Transverse colon (tissue), 4 donors: Measurements from ENCODE around the gene RPL26. TPM values are rescaled to one million over a fixed set of nuclear protein-coding genes. Genes with fewer than 3 reads are reported as not detected.

ENCODE experiments used
- DNase-seq: peaks from one replicate; pipeline ENCODE4 v3.0.0-alpha.2; 2019
- H3K27ac ChIP-seq, 4 donors: fragments of 200-600 bp; sonication (generic); 2 replicates each; pipeline ENCODE4 v1.5.1; 2016 to 2018; ENCODE audit warnings: inconsistent platforms in 4 of 4
- H3K27me3 ChIP-seq: fragments of 200-600 bp; sonication (generic); 2 replicates; pipeline ENCODE4 v1.5.1; 2017; ENCODE audit warnings: inconsistent platforms
- H3K36me3 ChIP-seq, 4 donors: fragments of 200-600 bp; sonication (generic); 2 replicates each; pipeline ENCODE4 v1.5.1; 2017 to 2019; ENCODE audit warnings: inconsistent platforms in 4 of 4
- H3K4me1 ChIP-seq, 4 donors: fragments of 200-600 bp; sonication (generic); 2 replicates each; pipeline ENCODE4 v1.5.1; 2017 to 2020; ENCODE audit warnings: inconsistent platforms in 4 of 4
- H3K4me3 ChIP-seq, 4 donors: fragments of 200-600 bp; sonication (generic); 1 replicate in 1 of 4; 2 replicates in 3 of 4; pipeline versions ENCODE4 v1.5.1 to v1.6.1; 2017 to 2019; ENCODE audit warnings: inconsistent platforms in 4 of 4
- H3K9me3 ChIP-seq, 2 donors: fragments of 200-600 bp; sonication (generic); 2 replicates each; pipeline ENCODE4 v1.5.1; 2017 to 2019; ENCODE audit warnings: inconsistent platforms in 2 of 2
- EP300 ChIP-seq: sonication (generic); formaldehyde crosslinking; IDR thresholded peaks from one replicate; pipeline ENCODE4 v1.6.1; 2017; ENCODE audit warnings: antibody characterized with exemption, low read depth
- POLR2A ChIP-seq: fragments of 450-650 bp; IDR thresholded peaks from one replicate; pipeline ENCODE4 v1.6.1; 2016; ENCODE audit warnings: antibody characterized with exemption, mild to moderate bottlenecking, moderate library complexity
- POLR2AphosphoS5 ChIP-seq, 3 donors: sonication (generic); formaldehyde crosslinking; IDR thresholded peaks; one replicate each; pipeline ENCODE4 v1.6.1; 2016; ENCODE audit warnings: antibody characterized with exemption in 3 of 3
- WGBS, 2 donors: methylation state at CpG; one replicate each; pipeline ENCODE4 v1.1.5; 2018; ENCODE audit warnings: low coverage in 1 of 2; 5-methylcytosine and 5-hydroxymethylcytosine counted together
- in situ Hi-C, 4 donors: fragments of 200-750 bp; cut with MboI; loops; one replicate each; pipeline versions ENCODE4 v1.15.0 to v1.15.1; 2017; ENCODE audit warnings: low sequenced_read_pairs in 3 of 4, low pct_ligation_motif_present in 1 of 4, low pct_unique_long_range_greater_than_20kb in 1 of 4
- intact Hi-C: fragments of 100-400 bp; cut with DNase I; formaldehyde crosslinking; loops from one replicate; pipeline ENCODE4 v1.15.1; 2023; ENCODE audit warnings: low total_unique reads
- total RNA-seq, 4 donors: library from RNA; depleted of rRNA; stranded (reverse); fragments of >200 nt; gene quantifications; one replicate each; pipeline ENCODE4 v1.1.0, GENCODE V29; 2016
- TF ChIP-seq, protein P1 (sequence below), 5 experiments: fragments of 200-600 bp in 3 of 5; fragments of 450-650 bp in 2 of 5; sonication (generic) in 3 of 5; IDR thresholded peaks; 1 replicate in 2 of 5; 2 replicates in 3 of 5; pipeline ENCODE4 v1.5.1; 2016 to 2017; ENCODE audit warnings: antibody characterized with exemption in 5 of 5, inconsistent platforms in 3 of 5, mild to moderate bottlenecking in 2 of 5, moderate library complexity in 1 of 5

RPL26 gene
- total RNA-seq, 4 donors from 2014 or later = 714 to 2,921 (median 2,064) TPM

GRCh38 chr17:8392274-8392673 lies 9.3 kb upstream of the RPL26 start:
- Histone ChIP-seq H3K36me3 (no peaks in the 10 kb centered on the region), H3K4me3 (no peak overlapping the region), H3K27ac (no peak overlapping the region), H3K27me3 (peaks cover 27% of the 10 kb centered on the region), H3K9me3 (no peaks in the 10 kb centered on the region), H3K4me1 (peaks cover 0 to 6% (median 5%) of the 10 kb centered on the region in 4 donors)
- WGBS, 2 donors = 77% methylated on average over 9 of the region's 18 CpGs; no CpG with 5 or more reads in 1 of the 2 donors
- DNase-seq = no peak
- in situ Hi-C loops = no loop called here
- intact Hi-C loops = no loop called here
- TF ChIP-seq POLR2AphosphoS5 (IDR thresholded peaks at IDR 0.05) = no peak
- no peak for TF ChIP-seq EP300
- TF ChIP-seq, protein P1, sequence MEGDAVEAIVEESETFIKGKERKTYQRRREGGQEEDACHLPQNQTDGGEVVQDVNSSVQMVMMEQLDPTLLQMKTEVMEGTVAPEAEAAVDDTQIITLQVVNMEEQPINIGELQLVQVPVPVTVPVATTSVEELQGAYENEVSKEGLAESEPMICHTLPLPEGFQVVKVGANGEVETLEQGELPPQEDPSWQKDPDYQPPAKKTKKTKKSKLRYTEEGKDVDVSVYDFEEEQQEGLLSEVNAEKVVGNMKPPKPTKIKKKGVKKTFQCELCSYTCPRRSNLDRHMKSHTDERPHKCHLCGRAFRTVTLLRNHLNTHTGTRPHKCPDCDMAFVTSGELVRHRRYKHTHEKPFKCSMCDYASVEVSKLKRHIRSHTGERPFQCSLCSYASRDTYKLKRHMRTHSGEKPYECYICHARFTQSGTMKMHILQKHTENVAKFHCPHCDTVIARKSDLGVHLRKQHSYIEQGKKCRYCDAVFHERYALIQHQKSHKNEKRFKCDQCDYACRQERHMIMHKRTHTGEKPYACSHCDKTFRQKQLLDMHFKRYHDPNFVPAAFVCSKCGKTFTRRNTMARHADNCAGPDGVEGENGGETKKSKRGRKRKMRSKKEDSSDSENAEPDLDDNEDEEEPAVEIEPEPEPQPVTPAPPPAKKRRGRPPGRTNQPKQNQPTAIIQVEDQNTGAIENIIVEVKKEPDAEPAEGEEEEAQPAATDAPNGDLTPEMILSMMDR (IDR thresholded peaks at IDR 0.05) = no peak
- no peak for TF ChIP-seq POLR2A

- intact Hi-C loops (no loop called here), in situ Hi-C loops (no loop called here)
- Histone ChIP-seq H3K27ac (no peak overlapping the region), H3K36me3 (no peaks in the 10 kb centered on the region), H3K4me1 (peaks cover 0 to 6% (median 5%) of the 10 kb centered on the region in 4 donors), H3K27me3 (peaks cover 21% of the 10 kb centered on the region), H3K9me3 (no peaks in the 10 kb centered on the region), H3K4me3 (no peak overlapping the region)
- DNase-seq = no peak
- 42% methylated on average over 9 of the region's 9 CpGs; no CpG with 5 or more reads in 1 of the 2 donors for WGBS, 2 donors
- TF ChIP-seq POLR2AphosphoS5 (IDR thresholded peaks at IDR 0.05) (no peak), POLR2A (no peak), EP300 (no peak)
- TF ChIP-seq, protein P1 (IDR thresholded peaks at IDR 0.05) = no peak
These were observed 8.7 kb upstream of the RPL26 start for GRCh38 chr17:8391711-8392110.

DNA sequence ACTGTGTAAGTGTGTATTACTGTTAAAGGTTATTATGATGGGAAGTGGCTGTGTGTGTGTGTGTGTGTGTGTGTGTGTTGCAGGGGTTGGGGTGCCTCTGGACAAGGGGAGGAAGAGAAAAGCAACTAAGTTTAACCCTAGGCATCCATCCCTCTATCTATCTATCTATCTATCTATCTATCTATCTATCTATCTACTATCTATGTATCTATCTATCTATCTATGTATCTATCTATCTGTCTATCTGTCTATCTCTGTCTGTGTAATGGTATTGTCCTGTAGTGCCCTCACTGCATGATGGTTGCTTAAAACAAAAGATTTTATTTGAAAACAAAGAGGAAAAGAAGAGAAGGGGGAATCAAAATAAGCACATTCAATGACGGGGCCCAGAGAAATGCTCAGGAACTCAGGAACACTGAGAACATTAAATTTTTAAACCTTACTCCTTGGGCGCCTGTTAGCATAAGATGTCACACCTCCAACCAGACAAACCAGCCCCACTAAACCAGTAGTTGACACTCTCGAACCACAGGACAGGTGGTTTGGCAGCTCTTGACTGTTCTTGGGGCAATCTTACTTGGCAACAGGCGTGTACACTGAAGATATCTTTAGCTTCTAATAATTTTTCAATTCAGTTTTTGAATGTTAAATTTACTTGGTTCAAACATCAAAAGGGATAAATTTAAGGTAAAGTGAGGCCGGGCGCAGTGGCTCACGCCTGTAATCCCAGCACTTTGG lies 5.1 kb upstream of the RPL26 start:
- Histone ChIP-seq H3K9me3 (no peaks in the 10 kb centered on the region), H3K27me3 (no peaks in the 10 kb centered on the region), H3K27ac (no peak overlapping the region), H3K4me3 (no peak overlapping the region), H3K4me1 (peaks cover 5 to 17% (median 11%) of the 10 kb centered on the region in 4 donors), H3K36me3 (no peaks in the 10 kb centered on the region)
- no peak for TF ChIP-seq EP300
- TF ChIP-seq POLR2A = no peak
- TF ChIP-seq, protein P1 (IDR thresholded peaks at IDR 0.05) = no peak
- TF ChIP-seq POLR2AphosphoS5 (IDR thresholded peaks at IDR 0.05) = no peak
- in situ Hi-C loops (no loop called here), intact Hi-C loops (no loop called here)
- WGBS, 2 donors = 71 to 81% methylated on average over 7 of the region's 7 CpGs
- no peak for DNase-seq

DNA sequence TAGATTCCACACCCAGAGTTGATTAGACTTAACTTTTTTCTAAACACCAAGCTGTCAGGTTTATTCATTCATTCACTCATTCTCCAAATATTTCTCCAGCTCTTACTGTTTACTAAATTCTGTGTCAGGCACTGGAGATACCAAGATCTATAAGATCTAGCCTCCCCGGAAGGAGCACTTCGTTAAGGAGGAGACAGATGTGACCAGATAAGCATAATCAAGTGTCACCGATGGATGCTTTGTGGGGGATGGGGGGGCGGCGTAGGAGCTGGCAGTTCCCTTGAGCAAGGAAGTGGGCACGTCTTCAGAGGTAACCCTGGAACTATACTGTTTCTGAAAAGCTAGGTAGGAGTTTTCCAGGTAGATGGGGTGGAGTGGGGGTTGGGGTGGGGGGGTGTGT lies 3.8 kb upstream of the RPL26 start:
- Histone ChIP-seq H3K36me3 (no peaks in the 10 kb centered on the region), H3K4me1 (peaks cover 5 to 23% (median 16%) of the 10 kb centered on the region in 4 donors), H3K27ac (no peak overlapping the region), H3K27me3 (no peaks in the 10 kb centered on the region), H3K9me3 (no peaks in the 10 kb centered on the region), H3K4me3 (no peak overlapping the region)
- in situ Hi-C loops = no loop called here
- TF ChIP-seq EP300 = no peak
- no peak for TF ChIP-seq POLR2A
- TF ChIP-seq, protein P1 (IDR thresholded peaks at IDR 0.05) = no peak
- TF ChIP-seq POLR2AphosphoS5 (IDR thresholded peaks at IDR 0.05) = no peak
- WGBS, 2 donors = 71 to 84% methylated on average over 6 of the region's 6 CpGs
- DNase-seq = no peak
- intact Hi-C loops = no loop called here
